GM06990 (cell line): Measurements from ENCODE around the gene CREB3L2.

ENCODE experiments used
- DNase-seq: peaks from one replicate; pipeline ENCODE4 v3.0.0-alpha.2; 2011; ENCODE audit not compliant: insufficient read length; ENCODE audit errors: extremely low read depth
- H3K27me3 ChIP-seq: replicated peaks from 2 replicates; pipeline ENCODE4 v1.6.0; 2011; ENCODE audit warnings: low read length; ENCODE audit not compliant: control insufficient read depth, insufficient read depth
- H3K36me3 ChIP-seq: 2 replicates; pipeline ENCODE4 v1.5.1; 2011; ENCODE audit warnings: low read length; ENCODE audit not compliant: control insufficient read depth, insufficient read depth
- H3K4me3 ChIP-seq: replicated peaks from 2 replicates; pipeline ENCODE4 v1.5.1; 2011; ENCODE audit warnings: low read depth, mild to moderate bottlenecking, control low read depth, low read length
- TF ChIP-seq, protein P1 (sequence below): IDR thresholded peaks from 2 replicates; pipeline ENCODE4 v1.5.1; 2011; ENCODE audit warnings: low read length, control low read depth, mild to moderate bottlenecking, inconsistent platforms; ENCODE audit not compliant: insufficient read depth, poor library complexity, severe bottlenecking

The CREB3L2 gene

DNA sequence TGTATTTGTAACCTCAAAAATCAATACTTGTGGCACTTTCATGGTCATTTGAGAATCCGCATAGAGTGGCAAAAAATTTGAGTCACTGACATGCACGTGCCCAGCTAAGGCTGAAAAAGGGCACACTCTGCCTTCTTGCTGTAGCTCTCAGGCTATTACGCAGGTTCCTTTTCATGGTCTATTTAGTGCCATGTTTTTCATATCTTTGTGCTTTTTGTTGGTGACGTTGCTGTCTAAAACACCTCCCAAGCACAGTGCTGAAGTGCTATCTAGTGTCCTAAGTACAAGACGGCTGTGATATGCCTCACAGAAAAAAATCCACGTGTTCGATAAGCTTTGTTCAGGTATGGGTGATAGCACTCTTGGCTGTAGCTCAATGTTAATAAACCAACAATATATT lies 50.9 kb downstream of the CREB3L2 start:
- no peaks in the 10 kb centered on the region for H3K27me3 ChIP-seq
- no peak overlapping the region for H3K4me3 ChIP-seq
- DNase-seq: no peak
- TF ChIP-seq, protein P1, sequence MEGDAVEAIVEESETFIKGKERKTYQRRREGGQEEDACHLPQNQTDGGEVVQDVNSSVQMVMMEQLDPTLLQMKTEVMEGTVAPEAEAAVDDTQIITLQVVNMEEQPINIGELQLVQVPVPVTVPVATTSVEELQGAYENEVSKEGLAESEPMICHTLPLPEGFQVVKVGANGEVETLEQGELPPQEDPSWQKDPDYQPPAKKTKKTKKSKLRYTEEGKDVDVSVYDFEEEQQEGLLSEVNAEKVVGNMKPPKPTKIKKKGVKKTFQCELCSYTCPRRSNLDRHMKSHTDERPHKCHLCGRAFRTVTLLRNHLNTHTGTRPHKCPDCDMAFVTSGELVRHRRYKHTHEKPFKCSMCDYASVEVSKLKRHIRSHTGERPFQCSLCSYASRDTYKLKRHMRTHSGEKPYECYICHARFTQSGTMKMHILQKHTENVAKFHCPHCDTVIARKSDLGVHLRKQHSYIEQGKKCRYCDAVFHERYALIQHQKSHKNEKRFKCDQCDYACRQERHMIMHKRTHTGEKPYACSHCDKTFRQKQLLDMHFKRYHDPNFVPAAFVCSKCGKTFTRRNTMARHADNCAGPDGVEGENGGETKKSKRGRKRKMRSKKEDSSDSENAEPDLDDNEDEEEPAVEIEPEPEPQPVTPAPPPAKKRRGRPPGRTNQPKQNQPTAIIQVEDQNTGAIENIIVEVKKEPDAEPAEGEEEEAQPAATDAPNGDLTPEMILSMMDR: no peak
- H3K36me3 ChIP-seq: no peaks in the 10 kb centered on the region; the same call in 1 of the 2 replicates

DNA sequence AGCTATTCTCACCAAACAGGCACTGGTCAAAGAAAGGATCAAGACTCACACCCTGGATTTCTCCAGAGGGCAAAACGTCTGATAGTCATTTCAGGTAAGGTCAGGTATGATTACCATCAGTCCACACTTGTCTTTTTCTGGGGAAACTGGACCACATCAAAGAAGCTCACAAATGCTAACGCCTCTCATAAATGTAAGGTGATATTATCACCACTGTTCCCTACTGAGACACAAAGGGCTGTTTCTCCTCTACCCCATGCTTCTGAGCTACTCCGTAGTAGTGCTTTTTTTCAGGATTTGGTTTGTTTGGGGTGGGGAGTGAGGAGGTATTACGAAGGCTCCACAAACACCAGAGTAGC lies 51.6 kb downstream of the CREB3L2 start:
- TF ChIP-seq, protein P1: no peak
- Histone ChIP-seq H3K27me3 (no peaks in the 10 kb centered on the region), H3K4me3 (no peak overlapping the region)

DNA sequence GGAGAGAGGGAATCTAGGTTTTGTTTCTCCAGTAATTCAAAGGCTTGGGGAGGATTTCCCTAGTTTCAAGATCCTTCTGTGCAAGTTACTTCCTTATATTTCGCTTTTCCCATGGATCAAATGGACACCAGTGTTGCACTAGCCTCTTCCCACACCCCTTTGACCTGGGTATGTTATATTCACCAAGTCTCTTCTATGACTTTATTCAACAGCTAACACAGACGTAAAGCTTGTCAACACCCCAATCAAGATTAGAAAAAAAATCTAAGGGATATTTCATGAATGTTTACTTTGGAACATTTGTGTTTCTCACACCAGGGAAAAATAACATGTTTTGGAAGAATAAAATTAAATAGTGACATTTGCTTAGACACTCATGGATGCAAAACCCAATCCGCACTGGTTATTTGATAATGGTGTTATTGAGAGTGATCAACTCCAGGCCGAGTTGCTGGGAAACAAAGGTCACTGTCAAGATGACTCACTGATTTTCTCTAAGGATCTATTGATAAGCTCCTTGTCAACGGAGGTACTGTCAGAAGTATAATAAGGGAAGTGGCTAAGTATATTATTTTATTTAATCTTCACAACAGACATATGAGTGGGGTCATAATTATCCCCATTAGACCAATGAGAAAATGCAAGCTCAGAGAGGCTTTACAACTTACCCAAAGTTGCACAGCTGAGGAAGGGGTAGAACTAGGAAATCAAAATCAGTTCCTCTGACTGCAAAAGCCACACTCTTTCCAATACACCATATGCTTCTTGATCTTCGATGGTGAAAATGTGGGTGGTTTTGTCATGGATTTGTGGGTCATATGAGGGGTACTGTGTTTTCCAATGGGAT lies 52.2 kb downstream of the CREB3L2 start:
- H3K36me3 ChIP-seq: no peaks in the 10 kb centered on the region; the same call in 1 of the 2 replicates
- DNase-seq: no peak
- no peaks in the 10 kb centered on the region for H3K27me3 ChIP-seq
- TF ChIP-seq, protein P1: no peak
- no peak overlapping the region for H3K4me3 ChIP-seq

More for the DNA sequence above, 51.6 kb downstream of the CREB3L2 start:
- no peak for DNase-seq
- no peaks in the 10 kb centered on the region; the same call in 1 of the 2 replicates for H3K36me3 ChIP-seq

DNA sequence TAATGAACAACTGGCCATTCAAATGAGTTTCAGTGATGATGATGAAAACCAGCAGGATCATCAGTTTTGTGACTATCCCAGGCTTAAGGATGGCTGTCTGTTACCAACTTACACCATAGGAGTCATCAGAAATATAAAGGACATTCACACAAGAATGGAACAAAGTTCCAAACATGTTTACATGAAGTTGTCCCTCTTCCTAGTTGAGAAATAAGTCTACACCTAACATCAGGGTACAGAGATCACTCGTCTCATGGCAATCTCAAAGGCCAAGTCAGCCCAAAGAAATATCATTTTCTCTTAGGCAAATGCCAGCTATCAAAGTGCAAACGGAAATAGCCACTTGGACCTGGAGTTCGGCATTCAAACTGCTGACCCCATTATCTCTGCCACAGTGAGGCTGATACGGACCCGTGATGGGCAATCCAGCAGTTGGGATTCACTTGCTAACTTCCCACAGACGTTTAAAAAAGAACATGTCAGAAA lies 53.0 kb downstream of the CREB3L2 start:
- Histone ChIP-seq H3K27me3 (no peaks in the 10 kb centered on the region), H3K36me3 (no peaks in the 10 kb centered on the region; the same call in 1 of the 2 replicates), H3K4me3 (no peak overlapping the region)
- TF ChIP-seq, protein P1: no peak
- DNase-seq: no peak

DNA sequence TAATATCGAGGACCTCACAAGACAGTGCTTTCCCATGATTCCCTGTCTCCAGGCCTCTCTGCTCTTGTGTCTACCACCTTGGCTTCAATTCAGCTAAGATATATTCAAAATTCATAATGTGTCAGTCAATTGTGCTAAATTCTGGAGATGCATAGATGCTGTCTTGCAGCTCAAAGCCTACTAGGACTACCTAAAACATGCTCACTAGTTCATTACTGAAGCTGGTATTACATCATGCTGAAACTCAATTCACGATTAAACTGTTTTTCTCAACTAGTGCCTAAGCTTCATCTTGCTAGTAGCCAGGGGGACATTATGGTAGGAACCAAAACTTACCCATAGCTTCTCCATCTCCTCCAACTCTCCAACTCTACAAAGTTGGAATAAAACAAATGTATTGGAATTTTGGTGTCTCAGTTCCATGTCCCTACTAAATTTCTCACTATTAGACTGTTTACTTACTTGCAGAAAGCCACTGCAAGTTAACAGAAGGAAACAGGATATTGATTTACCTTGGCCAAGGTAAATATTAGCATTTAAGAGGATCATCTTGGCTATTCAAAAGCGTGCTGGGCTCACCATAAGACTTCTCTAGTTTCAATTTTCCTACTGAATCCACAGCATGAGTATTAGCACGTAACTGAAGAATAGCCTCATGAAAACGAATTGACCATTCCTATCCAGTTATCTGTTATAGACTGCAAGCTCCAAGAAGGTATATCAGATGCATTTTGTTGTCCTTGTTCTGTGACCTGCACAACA lies 53.6 kb downstream of the CREB3L2 start:
- TF ChIP-seq, protein P1: no peak
- DNase-seq: no peak
- H3K4me3 ChIP-seq: no peak overlapping the region
- H3K36me3 ChIP-seq: no peaks in the 10 kb centered on the region; the same call in 1 of the 2 replicates
- H3K27me3 ChIP-seq: no peaks in the 10 kb centered on the region
